SW 1271 (cell line): ENCODE data around the gene SNTA1.
"Not testable (repeated sequence)": the region's sequence is repeated elsewhere in the genome, so short reads cannot be mapped to it uniquely, and the experiment has no call there.

Source experiments
- DNase-seq, 2 experiments: peaks; one replicate each; lab custom pipeline; 2025; lab: John Stamatoyannopoulos, UW

SNTA1 gene

GRCh38 chr20:33443512-33444239 lies at the start of gene SNTA1:
Gene SNTA1 (minus strand): TSS chr20:33443763. CDS start chr20:33443620, 143 bp downstream.
- DNase-seq: peak; percentile 98 to 99

- no peak for DNase-seq
Observed at GRCh38 chr20:33490934-33491656, 47.5 kb upstream of the SNTA1 start.

- peak; percentile 76 to 90 for DNase-seq
Observed at GRCh38 chr20:33490023-33490933, 46.7 kb upstream of the SNTA1 start, which contains the start of gene CBFA2T2. Gene CBFA2T2 (plus strand): TSS chr20:33490096. CDS start chr20:33490268, 172 bp downstream.

GRCh38 chr20:33489495-33490022 lies 46.0 kb upstream of the SNTA1 start:
- DNase-seq: peak; percentile 100

- not testable (repeated sequence) for DNase-seq
Observed at GRCh38 chr20:33488661-33489494, 45.3 kb upstream of the SNTA1 start.

- no peak for DNase-seq
Observed at GRCh38 chr20:33488201-33488600, 44.6 kb upstream of the SNTA1 start.

GRCh38 chr20:33483186-33483585 lies 39.6 kb upstream of the SNTA1 start:
- DNase-seq: not testable (repeated sequence)

- DNase-seq: no peak
Observed at GRCh38 chr20:33482581-33482980, 39.0 kb upstream of the SNTA1 start.

GRCh38 chr20:33481431-33481941 lies 37.9 kb upstream of the SNTA1 start:
- no peak for DNase-seq

- DNase-seq: no peak
Observed at GRCh38 chr20:33480048-33480447, 36.5 kb upstream of the SNTA1 start.

GRCh38 chr20:33477386-33478234 lies 34.0 kb upstream of the SNTA1 start:
- DNase-seq: no peak

GRCh38 chr20:33475381-33476152 lies 32.0 kb upstream of the SNTA1 start:
- DNase-seq: no peak

GRCh38 chr20:33474963-33475362 lies 31.4 kb upstream of the SNTA1 start:
- DNase-seq: no peak

- no peak for DNase-seq
Observed at GRCh38 chr20:33474097-33474873, 30.7 kb upstream of the SNTA1 start.

- DNase-seq: no peak
Observed at GRCh38 chr20:33472868-33473435, 29.4 kb upstream of the SNTA1 start.

- DNase-seq: no peak
Observed at GRCh38 chr20:33470866-33471265, 27.3 kb upstream of the SNTA1 start.

- no peak for DNase-seq
Observed at GRCh38 chr20:33470457-33470856, 26.9 kb upstream of the SNTA1 start.

- no peak for DNase-seq
Observed at GRCh38 chr20:33466303-33466646, 22.7 kb upstream of the SNTA1 start.
